Mucosa of descending colon (tissue), 3 donors: Measurements from ENCODE around the gene CDK19. TPM values are rescaled to one million over a fixed set of nuclear protein-coding genes. Genes with fewer than 3 reads are reported as not detected.
"Not testable (repeated sequence)": the region's sequence is repeated elsewhere in the genome, so short reads cannot be mapped to it uniquely, and the experiment has no call there.

ENCODE experiments used
- ATAC-seq: fragments of 200-7000 bp; cut with Tn5 transposase; one replicate; pipeline ENCODE4 v1.9.1; 2020; ENCODE audit warnings: mild to moderate bottlenecking, moderate library complexity
- DNase-seq, 3 donors: peaks; one replicate each; pipeline ENCODE4 v3.0.0-alpha.2; 2020
- H3K36me3 ChIP-seq: fragments of 200-600 bp; one replicate; pipeline ENCODE4 v1.8.0; 2021; ENCODE audit warnings: low read depth, mild to moderate bottlenecking
- H3K4me1 ChIP-seq: fragments of 200-600 bp; one replicate; pipeline ENCODE4 v1.8.0; 2021; ENCODE audit warnings: low read depth, mild to moderate bottlenecking
- H3K4me3 ChIP-seq: fragments of 200-600 bp; one replicate; pipeline ENCODE4 v1.8.0; 2021; ENCODE audit warnings: mild to moderate bottlenecking
- H3K9me3 ChIP-seq: fragments of 200-600 bp; one replicate; pipeline ENCODE4 v1.8.0; 2021; ENCODE audit warnings: mild to moderate bottlenecking
- intact Hi-C, 2 donors: fragments of 100-400 bp; cut with DNase I in 1 of 2; cut with micrococcal nuclease in 1 of 2; formaldehyde crosslinking; loops; one replicate each; pipeline versions ENCODE4 v1.11.0 to v1.11.1; 2022; cut with DNase I, micrococcal nuclease
- total RNA-seq, 3 donors: library from RNA; stranded (reverse); fragmentation: NEBNext Ultra II Directional in 2 of 3; extraction: Animal tissue kit (Norgen Biotek cat#: 25700) in 2 of 3; gene quantifications; one replicate each; pipeline versions ENCODE4 v1.2.1 to v1.2.4, GENCODE V29; 2021 to 2023
- TF ChIP-seq, protein P1 (sequence below): fragments of 200-600 bp; IDR thresholded peaks from one replicate; pipeline ENCODE4 v1.8.0; 2022; ENCODE audit warnings: antibody characterized with exemption, mild to moderate bottlenecking
- donor health status: DM: no; HTN: no; CAD: no; lungs with moderate emphysema.
- donor health status: DM: no; HTN: no; CAD: no.
- donor health status: DM: no; HTN: yes; CAD: no.

CDK19 gene
- total RNA-seq, 3 donors from 2014 or later: 24.3 to 34.3 (median 27.7) TPM

DNA sequence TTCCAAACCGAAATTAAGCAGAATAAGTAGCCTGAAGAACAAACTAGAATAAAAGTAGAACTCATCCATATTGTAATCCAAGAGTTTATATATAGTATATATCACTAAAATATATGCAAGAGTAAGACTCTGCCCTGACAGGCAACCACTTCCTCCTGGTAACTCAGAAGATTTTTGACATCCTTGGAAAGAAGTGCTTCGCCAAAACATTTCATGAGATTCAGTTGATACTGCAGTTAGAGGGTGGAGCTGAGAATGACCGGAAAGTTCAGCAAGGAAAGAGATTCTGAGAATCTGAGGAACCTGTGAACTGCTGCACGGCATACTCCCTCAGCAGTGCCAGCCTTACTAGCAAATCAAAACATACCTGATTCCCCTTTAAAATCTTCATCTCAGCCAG, 79.6 kb downstream of the CDK19 start:
- TF ChIP-seq, protein P1, sequence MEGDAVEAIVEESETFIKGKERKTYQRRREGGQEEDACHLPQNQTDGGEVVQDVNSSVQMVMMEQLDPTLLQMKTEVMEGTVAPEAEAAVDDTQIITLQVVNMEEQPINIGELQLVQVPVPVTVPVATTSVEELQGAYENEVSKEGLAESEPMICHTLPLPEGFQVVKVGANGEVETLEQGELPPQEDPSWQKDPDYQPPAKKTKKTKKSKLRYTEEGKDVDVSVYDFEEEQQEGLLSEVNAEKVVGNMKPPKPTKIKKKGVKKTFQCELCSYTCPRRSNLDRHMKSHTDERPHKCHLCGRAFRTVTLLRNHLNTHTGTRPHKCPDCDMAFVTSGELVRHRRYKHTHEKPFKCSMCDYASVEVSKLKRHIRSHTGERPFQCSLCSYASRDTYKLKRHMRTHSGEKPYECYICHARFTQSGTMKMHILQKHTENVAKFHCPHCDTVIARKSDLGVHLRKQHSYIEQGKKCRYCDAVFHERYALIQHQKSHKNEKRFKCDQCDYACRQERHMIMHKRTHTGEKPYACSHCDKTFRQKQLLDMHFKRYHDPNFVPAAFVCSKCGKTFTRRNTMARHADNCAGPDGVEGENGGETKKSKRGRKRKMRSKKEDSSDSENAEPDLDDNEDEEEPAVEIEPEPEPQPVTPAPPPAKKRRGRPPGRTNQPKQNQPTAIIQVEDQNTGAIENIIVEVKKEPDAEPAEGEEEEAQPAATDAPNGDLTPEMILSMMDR: no peak
- intact Hi-C loops: no loop called here

GRCh38 chr6:110731898-110732297, 83.4 kb downstream of the CDK19 start:
- ATAC-seq (no peak), DNase-seq (no peak)
- no peaks in the 10 kb centered on the region for H3K9me3 ChIP-seq
- no peaks in the 10 kb centered on the region for H3K4me1 ChIP-seq
- no peak overlapping the region for H3K4me3 ChIP-seq
- intact Hi-C loops: no loop called here
- TF ChIP-seq, protein P1: no peak
- H3K36me3 ChIP-seq: no peaks in the 10 kb centered on the region

More for the DNA sequence above, 79.6 kb downstream of the CDK19 start:
- no peaks in the 10 kb centered on the region for H3K36me3 ChIP-seq
- H3K4me1 ChIP-seq: peaks cover 6% of the 10 kb centered on the region
- ATAC-seq (no peak), DNase-seq (no peak)
- H3K4me3 ChIP-seq: no peak overlapping the region
- H3K9me3 ChIP-seq: peaks cover under 1% of the 10 kb centered on the region

- Histone ChIP-seq H3K4me1 (no peaks in the 10 kb centered on the region), H3K4me3 (no peak overlapping the region), H3K9me3 (no peaks in the 10 kb centered on the region), H3K36me3 (no peaks in the 10 kb centered on the region)
- ATAC-seq (no peak), DNase-seq (no peak)
- TF ChIP-seq, protein P1: no peak
- intact Hi-C loops: no loop called here
These were observed 84.1 kb downstream of the CDK19 start for GRCh38 chr6:110731196-110731595.

GRCh38 chr6:110728501-110728900, 86.8 kb downstream of the CDK19 start:
- no peak for DNase-seq
- H3K4me3 ChIP-seq: no peak overlapping the region
- H3K36me3 ChIP-seq: no peaks in the 10 kb centered on the region
- TF ChIP-seq, protein P1: no peak
- intact Hi-C loops: no loop called here
- ATAC-seq: no peak
- H3K4me1 ChIP-seq: no peaks in the 10 kb centered on the region
- H3K9me3 ChIP-seq: no peaks in the 10 kb centered on the region

DNA sequence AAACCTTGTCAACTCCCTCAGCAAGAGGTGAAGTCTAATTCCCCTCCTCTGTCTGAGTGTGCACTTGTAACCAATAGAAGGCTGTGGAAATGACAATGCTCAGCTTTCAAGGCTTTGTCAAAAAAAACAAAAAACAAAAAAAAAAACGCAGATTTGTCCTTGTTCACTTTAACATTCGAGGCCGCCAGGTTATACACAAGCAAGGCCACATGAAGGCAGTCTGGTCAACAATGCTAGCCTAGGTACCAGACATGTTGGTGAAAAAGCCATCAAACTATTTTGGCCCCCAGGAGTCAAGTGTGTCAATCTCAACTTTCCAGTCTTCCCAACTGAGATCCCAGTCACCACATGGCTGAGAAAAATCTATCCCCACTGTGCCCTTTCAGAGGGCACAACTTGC, 92.3 kb downstream of the CDK19 start:
- H3K36me3 ChIP-seq: no peaks in the 10 kb centered on the region
- TF ChIP-seq, protein P1: no peak
- H3K4me3 ChIP-seq: no peak overlapping the region
- H3K4me1 ChIP-seq: no peaks in the 10 kb centered on the region
- intact Hi-C loops: no loop called here
- DNase-seq (no peak), ATAC-seq (no peak)
- H3K9me3 ChIP-seq: no peaks in the 10 kb centered on the region

DNA sequence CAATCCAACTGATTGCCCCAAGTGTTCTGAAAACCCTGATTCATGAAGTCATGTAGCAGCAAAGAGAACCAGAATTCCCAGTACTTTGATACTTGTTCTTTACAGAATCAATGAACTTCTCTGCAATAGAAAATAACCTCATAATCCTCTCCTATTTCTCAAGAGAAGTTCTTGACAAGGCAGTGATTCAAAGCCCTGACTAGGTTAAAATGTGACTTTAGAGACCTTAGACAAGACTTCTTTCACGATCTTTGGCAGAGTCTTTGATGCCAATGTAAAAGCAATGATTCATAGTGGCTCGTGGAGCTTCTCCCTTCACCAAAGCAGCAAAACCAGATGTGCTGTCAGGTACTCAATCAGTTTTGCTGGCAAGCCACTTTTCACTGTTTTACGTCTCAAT, 95.2 kb downstream of the CDK19 start:
- TF ChIP-seq, protein P1: no peak
- ATAC-seq (no peak), DNase-seq (no peak)
- intact Hi-C loops: no loop called here
- Histone ChIP-seq H3K36me3 (no peaks in the 10 kb centered on the region), H3K9me3 (no peaks in the 10 kb centered on the region), H3K4me1 (no peaks in the 10 kb centered on the region), H3K4me3 (no peak overlapping the region)

DNA sequence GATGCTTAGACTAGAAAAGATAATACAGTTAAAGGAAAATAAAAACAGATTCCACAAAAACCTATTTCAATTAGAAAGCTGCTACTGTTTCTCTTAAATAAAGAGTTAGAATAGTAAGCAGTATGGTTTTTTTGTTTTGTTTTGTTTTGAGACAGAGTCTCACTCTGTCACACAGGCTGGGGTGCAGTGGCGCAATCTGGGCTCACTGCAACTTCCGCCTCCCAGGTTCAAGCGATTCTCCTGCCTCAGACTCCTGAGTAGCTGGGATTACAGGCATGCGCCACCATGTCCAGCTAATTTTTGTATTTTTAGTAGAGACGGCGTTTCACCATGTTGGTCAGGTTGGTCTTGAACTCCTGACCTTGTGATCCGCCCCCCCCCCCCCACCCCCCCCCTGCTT, 95.7 kb downstream of the CDK19 start:
- H3K9me3 ChIP-seq, H3K4me3 ChIP-seq, ATAC-seq, H3K36me3 ChIP-seq, intact Hi-C loops, H3K4me1 ChIP-seq, DNase-seq: not testable (repeated sequence)
